ENCODE data around the gene LASP1NB.
A peak's percentile ranks its signal among the peaks of the same experiment; 100 is the strongest.

The LASP1NB gene

GRCh38 chr17:38900978-38901656 is 24.3 kb upstream of the LASP1NB start:
- Histone ChIP-seq H3K27me3 (no peaks in the 10 kb centered on the region), H3K4me1 (peaks cover 34% of the 10 kb centered on the region), H3K4me3 (no peak overlapping the region), H3K9ac (ENCODE audit: low read depth in 2 of 2, low read length in 2 of 2) (peak overlapping the region in 1 of 2 donors; percentile 32), H3K9me3 (no peaks in the 10 kb centered on the region), H3K36me3 (no peaks in the 10 kb centered on the region), H3K27ac (no peak overlapping the region)
- intact Hi-C loops (cut with DNase I): no loop called here
- DNase-seq: no peak
- TF ChIP-seq, protein P1, sequence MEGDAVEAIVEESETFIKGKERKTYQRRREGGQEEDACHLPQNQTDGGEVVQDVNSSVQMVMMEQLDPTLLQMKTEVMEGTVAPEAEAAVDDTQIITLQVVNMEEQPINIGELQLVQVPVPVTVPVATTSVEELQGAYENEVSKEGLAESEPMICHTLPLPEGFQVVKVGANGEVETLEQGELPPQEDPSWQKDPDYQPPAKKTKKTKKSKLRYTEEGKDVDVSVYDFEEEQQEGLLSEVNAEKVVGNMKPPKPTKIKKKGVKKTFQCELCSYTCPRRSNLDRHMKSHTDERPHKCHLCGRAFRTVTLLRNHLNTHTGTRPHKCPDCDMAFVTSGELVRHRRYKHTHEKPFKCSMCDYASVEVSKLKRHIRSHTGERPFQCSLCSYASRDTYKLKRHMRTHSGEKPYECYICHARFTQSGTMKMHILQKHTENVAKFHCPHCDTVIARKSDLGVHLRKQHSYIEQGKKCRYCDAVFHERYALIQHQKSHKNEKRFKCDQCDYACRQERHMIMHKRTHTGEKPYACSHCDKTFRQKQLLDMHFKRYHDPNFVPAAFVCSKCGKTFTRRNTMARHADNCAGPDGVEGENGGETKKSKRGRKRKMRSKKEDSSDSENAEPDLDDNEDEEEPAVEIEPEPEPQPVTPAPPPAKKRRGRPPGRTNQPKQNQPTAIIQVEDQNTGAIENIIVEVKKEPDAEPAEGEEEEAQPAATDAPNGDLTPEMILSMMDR (IDR thresholded peaks at IDR 0.05): no peak

DNA sequence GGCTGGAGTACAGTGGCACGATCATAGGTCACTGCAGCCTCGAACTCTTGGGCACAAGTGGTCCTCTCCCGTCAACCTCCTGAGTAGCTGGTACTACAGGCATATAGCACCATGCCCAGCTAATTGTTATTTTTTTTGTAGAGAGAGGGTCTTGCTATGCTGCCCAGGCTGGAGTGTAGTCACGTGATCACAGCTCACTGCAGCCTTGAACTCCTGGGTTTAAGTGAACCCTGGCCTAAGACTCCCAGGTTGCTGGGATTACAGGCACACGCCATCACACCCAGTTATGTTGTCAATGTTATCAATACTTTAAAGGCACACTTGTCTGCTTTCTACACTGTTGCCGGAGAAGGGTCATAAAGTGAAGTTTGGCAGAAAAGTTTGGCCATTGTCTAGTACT is 22.0 kb upstream of the LASP1NB start:
- Histone ChIP-seq H3K27me3 (no peaks in the 10 kb centered on the region), H3K4me3 (no peak overlapping the region), H3K36me3 (no peaks in the 10 kb centered on the region), H3K27ac (no peak overlapping the region), H3K4me1 (peaks cover 12% of the 10 kb centered on the region), H3K9me3 (no peaks in the 10 kb centered on the region), H3K9ac (ENCODE audit: low read depth in 2 of 2, low read length in 2 of 2) (no peak overlapping the region)
- intact Hi-C loops (cut with DNase I): no loop called here
- no peak for DNase-seq
- TF ChIP-seq, protein P1 (IDR thresholded peaks at IDR 0.05): no peak

- TF ChIP-seq, protein P1 (IDR thresholded peaks at IDR 0.05): no peak
- Histone ChIP-seq H3K9ac (ENCODE audit: low read depth in 2 of 2, low read length in 2 of 2) (no peak overlapping the region), H3K4me3 (no peak overlapping the region), H3K36me3 (no peaks in the 10 kb centered on the region), H3K27me3 (no peaks in the 10 kb centered on the region), H3K27ac (no peak overlapping the region), H3K9me3 (no peaks in the 10 kb centered on the region), H3K4me1 (peaks cover 6% of the 10 kb centered on the region)
- no peak for DNase-seq
- intact Hi-C loops (cut with DNase I): no loop called here
Observed at GRCh38 chr17:38904892-38905291, 20.5 kb upstream of the LASP1NB start.

DNA sequence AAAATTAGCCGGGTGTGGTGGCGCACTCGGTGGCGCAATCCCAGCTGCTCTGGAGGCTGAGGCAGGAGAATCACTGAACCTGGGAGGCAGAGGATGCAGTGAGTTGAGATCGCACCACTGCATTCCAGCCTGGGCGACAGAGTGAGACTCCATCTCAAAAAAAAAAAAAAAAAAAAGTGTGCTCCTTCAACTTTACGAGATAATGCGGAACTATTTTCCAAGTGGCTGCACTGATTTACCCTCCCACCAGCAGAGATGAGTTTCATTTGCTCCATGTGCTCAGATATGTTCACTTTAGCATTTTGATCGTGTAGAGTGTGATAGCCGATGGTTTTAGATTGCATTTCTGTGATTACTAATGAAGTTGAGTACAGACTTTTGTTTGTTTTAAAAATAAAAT is 20.0 kb upstream of the LASP1NB start:
- TF ChIP-seq, protein P1 (IDR thresholded peaks at IDR 0.05): no peak
- no peaks in the 10 kb centered on the region for H3K9me3 ChIP-seq
- H3K4me3 ChIP-seq: no peak overlapping the region
- H3K9ac ChIP-seq (ENCODE audit: low read depth in 2 of 2, low read length in 2 of 2): no peak overlapping the region
- intact Hi-C loops (cut with DNase I): no loop called here
- no peaks in the 10 kb centered on the region for H3K36me3 ChIP-seq
- H3K27ac ChIP-seq: no peak overlapping the region
- H3K4me1 ChIP-seq: peaks cover 6% of the 10 kb centered on the region
- no peaks in the 10 kb centered on the region for H3K27me3 ChIP-seq
- DNase-seq: no peak

- H3K9ac ChIP-seq (ENCODE audit: low read depth in 2 of 2, low read length in 2 of 2): peak overlapping the region in 1 of 2 donors; percentile 21
- DNase-seq: no peak
Observed at GRCh38 chr17:38906460-38907228, 18.8 kb upstream of the LASP1NB start.

More at GRCh38 chr17:38906460-38907228, 18.8 kb upstream of the LASP1NB start:
- H3K36me3 ChIP-seq: no peaks in the 10 kb centered on the region
- no peaks in the 10 kb centered on the region for H3K27me3 ChIP-seq
- intact Hi-C loops (cut with DNase I): no loop called here
- TF ChIP-seq, protein P1 (IDR thresholded peaks at IDR 0.05): no peak
- no peak overlapping the region for H3K27ac ChIP-seq
- H3K9me3 ChIP-seq: no peaks in the 10 kb centered on the region
- no peak overlapping the region for H3K4me3 ChIP-seq
- no peaks in the 10 kb centered on the region for H3K4me1 ChIP-seq
